ENCODE measurements around the gene SEMA4D.

The SEMA4D gene

GRCh38 chr9:89315482-89315881, 182.4 kb downstream of the SEMA4D start:
- DNase-seq (ENCODE audit: low read depth in 2 of 2), result no peak

GRCh38 chr9:89314955-89315354, 183.0 kb downstream of the SEMA4D start:
- DNase-seq (ENCODE audit: low read depth in 2 of 2), result no peak

- no peak for DNase-seq (ENCODE audit: low read depth in 2 of 2)
Measured at GRCh38 chr9:89313842-89314241, 184.1 kb downstream of the SEMA4D start.

GRCh38 chr9:89312222-89312571, 185.7 kb downstream of the SEMA4D start:
- no peak for DNase-seq (ENCODE audit: low read depth in 2 of 2)

- DNase-seq (ENCODE audit: low read depth in 2 of 2), result peak in 1 of 2 donors; percentile 17
Measured at GRCh38 chr9:89311346-89312221, 186.3 kb downstream of the SEMA4D start.
